Naive B cell (primary cell): ENCODE results near the gene CCL17. TPM values are rescaled to one million over a fixed set of nuclear protein-coding genes. Genes with fewer than 3 reads are reported as not detected.
"Not testable (repeated sequence)": the region's sequence is repeated elsewhere in the genome, so short reads cannot be mapped to it uniquely, and the experiment has no call there.

Experiments used
- ATAC-seq, 2 donors: fragments of 150-1000 bp; cut with Tn5 transposase; 2 replicates each; pipeline ENCODE4 v1.10.0; 2021; ENCODE audit warnings: low read depth in 2 of 2, mild to moderate bottlenecking in 2 of 2, moderate library complexity in 2 of 2
- DNase-seq: peaks from one replicate; pipeline ENCODE4 v3.0.0; 2022
- H3K27ac Mint-ChIP-seq, 6 donors: one replicate each; pipeline ENCODE4 v1.8.0; 2020 to 2022; ENCODE audit warnings: mild to moderate bottlenecking in 6 of 6, mixed read lengths in 6 of 6, moderate library complexity in 5 of 6, inconsistent platforms in 2 of 6
- H3K27me3 Mint-ChIP-seq, 3 donors: one replicate each; pipeline ENCODE4 v1.8.0; 2021 to 2022; ENCODE audit warnings: mixed read lengths in 3 of 3, mild to moderate bottlenecking in 1 of 3
- H3K36me3 Mint-ChIP-seq, 2 donors: one replicate each; pipeline ENCODE4 v1.8.0; 2020 to 2022; ENCODE audit warnings: mixed read lengths in 2 of 2, inconsistent platforms in 1 of 2, mild to moderate bottlenecking in 1 of 2
- H3K4me1 Mint-ChIP-seq, 3 donors: one replicate each; pipeline ENCODE4 v1.8.0; 2020 to 2022; ENCODE audit warnings: mixed read lengths in 3 of 3, inconsistent platforms in 1 of 3, mild to moderate bottlenecking in 1 of 3, moderate library complexity in 1 of 3
- H3K4me3 Mint-ChIP-seq, 8 donors: one replicate each; pipeline ENCODE4 v1.8.0; 2020 to 2022; ENCODE audit warnings: mild to moderate bottlenecking in 8 of 8, mixed read lengths in 8 of 8, moderate library complexity in 8 of 8, inconsistent platforms in 2 of 8
- H3K9me3 Mint-ChIP-seq, 7 donors: one replicate each; pipeline ENCODE4 v1.8.0; 2020 to 2022; ENCODE audit warnings: mixed read lengths in 7 of 7, mild to moderate bottlenecking in 5 of 7, inconsistent platforms in 2 of 7, moderate library complexity in 1 of 7
- polyA plus RNA-seq, 6 donors: library from polyadenylated mRNA; unstranded; fragments of 300-500 nt; fragmentation: Illumina TruSeq; gene quantifications; one replicate each; pipeline ENCODE4 v1.2.3, GENCODE V29; 2021; ENCODE audit warnings: low read depth in 6 of 6

CCL17 gene
- polyA plus RNA-seq, 6 donors from 2014 or later, result not detected

DNA sequence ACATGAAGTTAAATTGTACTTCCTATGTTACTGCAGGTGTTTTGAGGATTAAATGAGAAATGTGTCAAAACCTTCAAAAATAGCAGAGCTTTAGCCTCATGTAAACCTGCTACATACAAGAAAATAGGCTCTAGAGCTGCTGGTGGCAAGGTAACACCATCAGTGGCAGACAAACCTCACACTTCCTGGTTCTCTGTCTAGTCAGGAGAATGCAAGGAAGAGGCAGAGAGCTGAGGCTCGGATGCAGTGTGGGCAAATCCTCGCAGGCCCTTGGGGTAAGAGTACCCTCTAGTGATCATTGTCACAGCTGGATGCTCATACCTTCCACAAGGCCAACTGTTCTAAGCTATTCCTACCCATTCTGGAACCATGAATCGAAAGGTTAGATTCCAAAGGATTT, 28.4 kb downstream of the CCL17 start:
- H3K4me1 Mint-ChIP-seq, result no peaks in the 10 kb centered on the region
- no peaks in the 10 kb centered on the region for H3K27me3 Mint-ChIP-seq
- ATAC-seq (no peak), DNase-seq (no peak)
- no peaks in the 10 kb centered on the region for H3K9me3 Mint-ChIP-seq
- no peak overlapping the region for H3K4me3 Mint-ChIP-seq
- H3K36me3 Mint-ChIP-seq, result peaks cover 31 to 51% of the 10 kb centered on the region in 2 donors
- no peak overlapping the region for H3K27ac Mint-ChIP-seq

DNA sequence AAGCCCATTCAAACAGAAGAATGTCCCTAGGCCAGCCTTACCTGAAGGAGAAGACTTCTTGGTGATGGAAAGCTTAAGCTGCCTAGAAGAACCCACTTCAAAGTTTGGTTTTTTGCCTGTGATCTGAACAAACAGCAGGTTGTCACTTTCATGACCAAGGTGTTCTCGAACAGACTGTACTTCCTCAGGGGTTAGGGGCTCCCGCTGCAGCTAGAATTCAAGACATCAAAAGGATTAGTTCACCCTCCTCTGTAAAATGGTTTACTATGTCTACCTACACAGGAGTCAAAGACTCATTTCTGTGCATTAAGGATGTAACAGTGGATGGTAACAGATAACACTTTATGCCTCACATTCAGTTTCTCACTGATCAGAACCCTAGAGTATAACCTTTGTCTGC, 29.4 kb downstream of the CCL17 start:
- no peak overlapping the region for H3K27ac Mint-ChIP-seq
- H3K4me1 Mint-ChIP-seq, result no peaks in the 10 kb centered on the region
- H3K4me3 Mint-ChIP-seq, result no peak overlapping the region
- DNase-seq (no peak), ATAC-seq (no peak)
- H3K9me3 Mint-ChIP-seq, result peaks cover 0 to 3% (median 0%) of the 10 kb centered on the region in 7 donors
- no peaks in the 10 kb centered on the region for H3K27me3 Mint-ChIP-seq
- peaks cover 32 to 53% of the 10 kb centered on the region in 2 donors for H3K36me3 Mint-ChIP-seq

DNA sequence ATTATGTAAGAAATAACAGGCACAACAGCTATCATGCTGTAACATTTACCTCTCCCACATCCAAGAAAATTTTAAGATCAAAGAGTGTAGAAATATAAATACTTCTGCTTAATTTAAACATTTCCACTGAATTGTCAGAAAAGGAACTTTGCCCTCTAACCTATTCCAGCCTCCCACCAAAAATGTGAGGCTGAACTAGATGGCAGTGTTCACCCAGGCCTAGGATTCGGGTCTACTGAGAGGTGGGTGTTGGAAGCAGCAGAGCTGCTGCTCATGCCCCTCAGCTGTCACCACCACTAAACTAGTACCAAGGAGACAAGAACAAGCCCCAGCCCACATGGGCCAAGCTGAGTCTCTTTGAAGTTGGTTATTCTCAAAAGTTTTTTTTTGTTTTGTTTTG, 31.3 kb downstream of the CCL17 start:
- Mint-ChIP-seq H3K4me1 (no peaks in the 10 kb centered on the region), H3K36me3 (peaks cover 39 to 55% of the 10 kb centered on the region in 2 donors), H3K4me3 (no peak overlapping the region), H3K27me3 (no peaks in the 10 kb centered on the region), H3K9me3 (peaks cover 0 to 21% (median 10%) of the 10 kb centered on the region in 7 donors), H3K27ac (no peak overlapping the region)
- no peak for DNase-seq
- no peak for ATAC-seq

DNA sequence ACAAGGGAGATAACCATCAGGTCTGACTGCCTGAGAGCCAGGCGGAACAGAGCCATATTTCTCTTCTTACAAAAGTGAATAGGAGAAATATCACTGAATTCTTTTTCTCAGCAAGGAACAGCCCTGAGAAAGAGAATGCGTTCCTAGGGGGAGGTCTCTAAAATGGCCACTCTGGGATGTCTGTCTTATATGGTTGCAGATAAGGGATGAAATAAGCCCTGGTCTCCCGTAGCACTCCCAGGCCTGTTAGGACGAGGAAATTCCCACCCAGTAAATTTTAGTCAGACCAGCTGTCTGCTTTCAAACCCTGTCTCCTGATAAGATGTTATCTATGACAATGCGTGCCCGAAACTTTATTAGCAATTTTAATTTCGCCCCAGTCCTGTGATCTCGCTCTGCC, 35.4 kb downstream of the CCL17 start:
- H3K4me1 Mint-ChIP-seq, H3K27me3 Mint-ChIP-seq, DNase-seq, ATAC-seq: not testable (repeated sequence)
- Mint-ChIP-seq H3K9me3 (peaks cover 0 to 30% (median 11%) of the 10 kb centered on the region in 7 donors), H3K27ac (peak overlapping the region in 1 of 6 donors; percentile 21), H3K36me3 (peaks cover 28 to 39% of the 10 kb centered on the region in 2 donors), H3K4me3 (peak overlapping the region in 2 of 8 donors; percentile 3)

DNA sequence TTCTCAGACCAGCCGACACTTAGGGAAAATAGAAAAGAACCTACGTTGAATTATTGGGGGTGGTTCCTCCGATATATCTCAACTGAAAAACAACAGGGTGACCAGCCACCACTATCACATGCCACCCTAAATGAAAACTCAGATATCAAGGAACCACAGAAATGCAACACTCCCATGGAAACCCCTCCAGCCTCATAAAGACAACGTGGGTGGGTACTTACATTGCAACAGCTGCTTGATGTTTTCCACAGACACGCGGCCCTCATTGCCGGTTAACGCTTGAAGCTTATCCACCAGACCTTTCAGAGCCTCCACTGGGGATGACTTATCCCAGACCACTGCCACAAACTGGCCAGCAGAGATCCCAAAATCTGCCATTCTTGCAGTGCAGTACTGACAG, 36.0 kb downstream of the CCL17 start:
- peak overlapping the region in 1 of 8 donors; percentile 3 for H3K4me3 Mint-ChIP-seq
- ATAC-seq, H3K27me3 Mint-ChIP-seq, H3K4me1 Mint-ChIP-seq, H3K27ac Mint-ChIP-seq, DNase-seq: not testable (repeated sequence)
- H3K9me3 Mint-ChIP-seq, result peaks cover 0 to 30% (median 11%) of the 10 kb centered on the region in 7 donors
- H3K36me3 Mint-ChIP-seq, result peaks cover 27 to 39% of the 10 kb centered on the region in 2 donors

DNA sequence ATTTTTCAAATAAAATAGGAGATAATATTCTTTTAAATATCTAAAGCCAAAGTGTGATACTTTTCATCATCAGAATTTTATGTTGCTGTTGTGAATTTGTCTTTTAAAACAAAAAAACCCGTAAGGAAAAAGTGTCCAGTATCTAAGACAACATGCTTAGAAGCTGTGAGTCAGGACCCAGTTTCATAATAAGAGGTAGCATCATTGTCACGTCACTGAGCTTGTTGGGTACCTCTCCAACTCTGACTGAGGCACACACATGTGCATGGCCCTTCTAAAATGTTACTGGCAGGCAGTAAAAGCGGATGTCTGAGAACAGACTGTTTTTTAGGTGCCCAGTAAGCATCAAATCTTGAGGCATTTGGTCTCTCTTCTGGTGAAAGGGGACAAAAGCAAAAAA, 40.1 kb downstream of the CCL17 start:
- peak overlapping the region in 2 of 8 donors; percentile 51 to 69 for H3K4me3 Mint-ChIP-seq
- no peak for DNase-seq
- peaks cover 12 to 19% of the 10 kb centered on the region in 2 donors for H3K36me3 Mint-ChIP-seq
- ATAC-seq, result no peak
- H3K4me1 Mint-ChIP-seq, result peaks cover 10 to 24% (median 15%) of the 10 kb centered on the region in 3 donors
- H3K9me3 Mint-ChIP-seq, result peaks cover 0 to 20% (median 8%) of the 10 kb centered on the region in 7 donors
- H3K27ac Mint-ChIP-seq, result no peak overlapping the region
- no peaks in the 10 kb centered on the region for H3K27me3 Mint-ChIP-seq

DNA sequence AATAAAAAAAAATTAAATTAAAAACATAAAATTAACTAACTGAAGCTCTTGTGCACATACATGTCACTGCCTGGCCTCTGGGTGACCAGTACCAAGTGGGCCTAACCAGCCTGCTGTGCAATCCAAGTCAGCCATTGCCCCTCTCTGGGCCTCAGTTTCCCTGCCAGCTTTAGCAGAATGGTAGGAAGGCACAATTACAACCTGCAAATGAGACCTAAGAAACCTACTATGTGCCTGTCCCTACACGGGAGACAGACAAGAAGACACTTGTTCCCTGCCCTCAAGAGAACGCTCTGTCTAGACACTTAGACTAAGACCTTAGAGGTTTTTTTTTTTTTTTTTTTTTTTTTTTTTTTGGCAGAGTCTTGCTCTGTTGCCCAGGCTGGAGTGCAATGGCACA, 40.9 kb downstream of the CCL17 start:
- no peaks in the 10 kb centered on the region for H3K27me3 Mint-ChIP-seq
- no peak for DNase-seq
- peak overlapping the region in 6 of 8 donors; percentile 40 to 88 (median 64) for H3K4me3 Mint-ChIP-seq
- H3K36me3 Mint-ChIP-seq, result peaks cover 4 to 11% of the 10 kb centered on the region in 2 donors
- H3K27ac Mint-ChIP-seq, result peak overlapping the region in 1 of 6 donors; percentile 33
- H3K9me3 Mint-ChIP-seq, result peaks cover 0 to 12% (median under 1%) of the 10 kb centered on the region in 7 donors
- peaks cover 11 to 24% (median 15%) of the 10 kb centered on the region in 3 donors for H3K4me1 Mint-ChIP-seq
- ATAC-seq, result no peak

DNA sequence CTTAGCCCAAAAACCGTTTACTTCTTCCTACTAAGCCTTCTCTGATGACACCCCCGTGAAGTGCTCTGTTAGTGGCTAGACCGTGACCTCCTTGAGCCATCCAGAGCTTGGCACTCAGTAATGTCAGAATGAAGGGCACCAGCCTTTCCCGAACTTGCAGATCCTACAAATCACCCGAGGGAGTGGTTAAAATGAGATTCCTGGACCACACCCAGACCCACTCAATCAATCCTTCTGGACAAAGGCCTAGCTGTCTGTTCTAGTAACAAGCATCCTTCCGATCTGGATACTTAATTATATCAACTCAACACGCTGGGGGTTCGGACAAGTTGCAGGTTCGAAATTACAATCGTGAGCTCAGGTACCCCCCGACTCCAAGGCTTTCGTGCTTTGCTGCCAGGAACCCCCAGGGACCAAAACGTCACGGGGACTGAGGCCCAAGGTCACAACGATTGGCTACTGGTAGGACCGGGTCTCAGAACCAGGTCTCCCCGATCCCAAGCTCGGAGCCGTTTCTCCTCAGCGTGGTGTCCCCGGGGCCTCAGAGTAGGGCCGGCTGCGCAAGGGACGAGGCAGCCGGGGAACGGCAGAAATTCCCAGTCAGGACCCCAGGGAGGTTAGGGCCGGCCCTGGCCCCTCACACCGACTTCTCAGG, 42.1 kb downstream of the CCL17 start:
- H3K27me3 Mint-ChIP-seq, result no peaks in the 10 kb centered on the region
- peaks cover 0 to under 1% (median 0%) of the 10 kb centered on the region in 7 donors for H3K9me3 Mint-ChIP-seq
- DNase-seq, result peak; percentile 31
- H3K4me3 Mint-ChIP-seq, result peak overlapping the region; percentile 88 to 95 (median 93)
- peak overlapping the region; percentile 82 to 97 (median 90) for H3K27ac Mint-ChIP-seq
- peaks cover 0 to 4% of the 10 kb centered on the region in 2 donors for H3K36me3 Mint-ChIP-seq
- H3K4me1 Mint-ChIP-seq, result peaks cover 11 to 29% (median 20%) of the 10 kb centered on the region in 3 donors
- peak; percentile 12 to 20 for ATAC-seq

DNA sequence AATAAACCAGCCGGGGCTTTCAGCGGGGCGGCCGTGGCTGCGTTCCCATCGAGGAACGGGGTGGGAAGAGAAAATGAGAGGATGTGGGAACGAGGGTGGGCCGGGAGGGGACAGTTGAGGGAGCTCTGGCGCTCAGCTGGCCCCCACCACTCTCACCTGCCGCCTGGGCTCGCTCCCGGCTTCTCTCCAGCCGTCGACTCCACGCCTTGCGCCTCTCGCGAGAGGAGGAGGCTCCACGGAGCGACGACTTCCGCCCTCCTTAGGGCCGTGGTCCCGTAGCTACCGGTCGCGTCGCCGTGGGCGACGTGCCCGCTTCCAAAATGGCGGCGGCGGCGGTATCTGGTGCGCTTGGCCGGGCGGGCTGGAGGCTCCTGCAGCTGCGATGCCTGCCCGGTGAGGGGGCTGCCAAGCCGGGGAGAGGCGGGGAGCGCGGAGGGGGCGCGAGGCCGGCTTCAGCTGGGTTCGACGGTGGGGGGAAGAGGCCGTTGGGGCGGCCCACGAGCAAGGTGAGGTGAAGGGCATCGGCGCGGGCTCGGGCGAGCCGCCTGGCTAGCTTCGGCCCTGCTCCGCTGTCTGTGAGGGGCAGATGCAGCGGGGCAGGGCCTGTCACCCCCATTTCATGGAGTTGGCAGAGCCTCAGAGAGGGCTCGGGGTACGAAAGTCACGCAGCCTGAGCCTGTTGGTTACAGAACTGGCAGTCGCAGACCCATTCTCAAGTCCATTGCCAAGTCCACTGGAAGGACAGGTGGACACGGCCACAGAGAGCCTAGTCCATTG, 42.8 kb downstream of the CCL17 start, which contains the start of the genes CIAPIN1 and COQ9:
Gene CIAPIN1, minus strand, starts transcription at position 200 of the 777 bp plus-strand sequence. CDS start 6,457 bp downstream, outside the sequence.
Gene COQ9, plus strand, starts transcription at position 294 of the 777 bp plus-strand sequence. Its CDS starts 27 bp downstream, at position 321.
- ATAC-seq (peak; percentile 98), DNase-seq (peak; percentile 86)
- Mint-ChIP-seq H3K27me3 (no peaks in the 10 kb centered on the region), H3K27ac (peak within 1 kb of the TSS; percentile 82 to 97 (median 90)), H3K4me1 (peaks cover 11 to 29% (median 20%) of the 10 kb centered on the region in 3 donors), H3K4me3 (peak within 1 kb of the TSS; percentile 88 to 95 (median 93)), H3K36me3 (peaks cover 2 to 5% of the 10 kb centered on the region in 2 donors), H3K9me3 (no peaks in the 10 kb centered on the region)

DNA sequence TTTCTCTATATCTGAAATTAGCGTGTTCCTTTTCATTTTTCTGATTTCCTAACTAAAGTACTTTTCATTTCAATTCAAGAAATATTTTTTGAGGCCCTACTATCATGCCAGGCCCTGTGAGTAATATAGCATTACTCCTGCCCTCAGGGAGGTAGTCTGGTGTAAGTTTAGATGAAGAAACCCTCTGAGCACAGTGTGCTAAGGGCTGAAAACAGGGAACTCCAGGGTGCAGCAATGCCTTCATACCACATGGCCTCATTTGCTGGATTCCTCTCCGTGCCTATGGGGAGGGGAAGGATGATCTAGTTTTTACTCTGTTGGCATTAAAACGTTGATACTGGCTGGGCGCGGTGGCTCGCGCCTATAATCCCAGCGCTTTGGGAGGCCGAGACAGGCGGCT, 47.5 kb downstream of the CCL17 start:
- no peaks in the 10 kb centered on the region for H3K9me3 Mint-ChIP-seq
- no peaks in the 10 kb centered on the region for H3K27me3 Mint-ChIP-seq
- H3K4me3 Mint-ChIP-seq, result no peak overlapping the region
- peaks cover 10 to 11% (median 11%) of the 10 kb centered on the region in 3 donors for H3K4me1 Mint-ChIP-seq
- peak overlapping the region in 1 of 6 donors; percentile 37 for H3K27ac Mint-ChIP-seq
- peaks cover 23 to 34% of the 10 kb centered on the region in 2 donors for H3K36me3 Mint-ChIP-seq
- no peak for DNase-seq
- no peak for ATAC-seq

DNA sequence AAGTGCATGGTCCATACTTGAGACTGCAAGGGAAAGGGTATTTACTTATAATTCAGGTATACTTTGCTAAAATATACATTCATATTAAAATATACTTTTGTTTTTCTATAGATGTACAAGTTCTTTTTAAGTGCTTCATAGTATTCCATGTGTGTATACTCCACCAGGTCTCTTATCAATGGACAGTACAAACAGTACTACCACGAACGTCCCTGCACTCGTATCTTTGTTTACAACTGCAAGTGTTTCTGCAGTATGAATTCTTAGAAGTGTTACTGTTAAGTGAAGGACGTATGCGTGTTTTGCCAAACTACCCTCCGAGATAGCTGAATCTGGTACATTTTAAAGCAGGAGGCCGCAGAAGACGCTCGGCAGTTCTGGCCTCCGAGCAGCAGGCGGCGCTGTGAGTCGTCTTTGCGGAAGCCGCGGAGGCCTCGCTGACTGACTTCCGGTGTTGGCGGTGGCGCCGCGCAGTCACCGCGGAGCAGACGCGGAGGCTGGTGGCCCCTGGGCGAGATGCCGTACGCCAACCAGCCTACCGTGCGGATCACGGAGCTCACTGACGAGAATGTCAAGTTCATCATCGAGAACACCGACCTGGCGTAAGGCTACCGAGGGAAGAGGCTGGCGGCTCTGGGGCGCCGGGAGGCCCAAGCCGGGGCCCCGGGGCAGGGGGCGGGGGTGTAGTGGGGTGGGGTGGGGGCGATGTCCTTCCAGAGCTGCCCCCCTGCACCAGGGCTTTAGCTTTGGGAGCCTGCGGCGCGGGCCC, 57.8 kb downstream of the CCL17 start, which contains the start of gene POLR2C:
Gene POLR2C, plus strand, starts transcription at position 471 of the 769 bp plus-strand sequence. Its CDS starts 46 bp downstream, at position 517.
- peaks cover 17 to 34% (median 21%) of the 10 kb centered on the region in 3 donors for H3K4me1 Mint-ChIP-seq
- H3K4me3 Mint-ChIP-seq, result peak within 1 kb of the TSS; percentile 88 to 100 (median 100)
- H3K27ac Mint-ChIP-seq, result peak within 1 kb of the TSS; percentile 90 to 99 (median 96)
- H3K36me3 Mint-ChIP-seq, result peaks cover 0 to 8% of the 10 kb centered on the region in 2 donors
- DNase-seq (peak; percentile 88), ATAC-seq (peak; percentile 97 to 98)
- no peaks in the 10 kb centered on the region for H3K27me3 Mint-ChIP-seq
- no peaks in the 10 kb centered on the region for H3K9me3 Mint-ChIP-seq

DNA sequence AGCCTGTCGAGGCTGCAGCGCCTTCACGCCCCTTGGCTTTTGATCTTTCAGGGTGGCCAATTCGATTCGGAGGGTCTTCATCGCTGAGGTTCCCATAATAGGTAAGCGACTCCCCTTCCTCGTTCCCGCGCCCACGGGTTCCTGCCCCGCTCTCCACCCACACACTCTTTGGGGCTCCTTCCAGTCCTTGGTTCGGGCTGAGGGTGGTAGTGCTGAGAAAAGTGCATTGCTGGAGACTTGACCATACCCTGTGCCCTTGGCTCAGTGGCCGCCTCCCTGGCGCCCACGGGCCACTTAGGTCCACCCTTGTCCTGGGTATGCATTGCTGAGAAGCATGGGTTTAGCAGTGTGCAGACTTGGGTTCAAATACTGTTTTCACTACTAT, 58.4 kb downstream of the CCL17 start:
- peaks cover 0 to 13% of the 10 kb centered on the region in 2 donors for H3K36me3 Mint-ChIP-seq
- peaks cover 17 to 34% (median 21%) of the 10 kb centered on the region in 3 donors for H3K4me1 Mint-ChIP-seq
- H3K27ac Mint-ChIP-seq, result peak overlapping the region in 4 of 6 donors; percentile 44 to 90 (median 78)
- DNase-seq (no peak), ATAC-seq (no peak)
- no peaks in the 10 kb centered on the region for H3K27me3 Mint-ChIP-seq
- no peaks in the 10 kb centered on the region for H3K9me3 Mint-ChIP-seq
- peak overlapping the region; percentile 88 to 100 (median 100) for H3K4me3 Mint-ChIP-seq
